GM19239 (cell line): Measurements from ENCODE around the gene CEMIP.

Source experiments
- DNase-seq: peaks from one replicate; pipeline ENCODE4 v3.0.0; 2011; ENCODE audit warnings: low spot score; ENCODE audit not compliant: insufficient read length
- FAIRE-seq: peaks from 2 replicates; lab custom pipeline; 2011; peaks lifted over from hg19 to GRCh38; lab: Jason Lieb, UNC

The CEMIP gene

GRCh38 chr15:80875568-80876347, 96.6 kb downstream of the CEMIP start:
- DNase-seq (no peak), FAIRE-seq (no peak)

DNA sequence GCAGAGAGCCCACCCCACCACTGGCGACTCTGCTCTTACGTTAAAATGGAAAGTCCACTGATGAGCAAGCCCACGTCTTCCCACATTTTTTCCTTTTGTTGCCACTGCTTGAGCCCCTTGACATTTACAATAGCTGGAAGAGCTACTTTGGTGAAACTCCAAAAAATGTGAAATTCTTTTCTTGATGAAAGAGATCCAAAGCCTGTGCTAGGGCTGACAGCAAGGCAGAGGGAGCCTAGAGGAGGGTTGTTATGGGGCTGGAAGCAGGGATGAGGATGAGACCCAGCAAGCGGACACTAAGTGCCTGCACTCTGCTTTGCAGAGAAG, 97.1 kb downstream of the CEMIP start:
- DNase-seq (no peak), FAIRE-seq (no peak)

DNA sequence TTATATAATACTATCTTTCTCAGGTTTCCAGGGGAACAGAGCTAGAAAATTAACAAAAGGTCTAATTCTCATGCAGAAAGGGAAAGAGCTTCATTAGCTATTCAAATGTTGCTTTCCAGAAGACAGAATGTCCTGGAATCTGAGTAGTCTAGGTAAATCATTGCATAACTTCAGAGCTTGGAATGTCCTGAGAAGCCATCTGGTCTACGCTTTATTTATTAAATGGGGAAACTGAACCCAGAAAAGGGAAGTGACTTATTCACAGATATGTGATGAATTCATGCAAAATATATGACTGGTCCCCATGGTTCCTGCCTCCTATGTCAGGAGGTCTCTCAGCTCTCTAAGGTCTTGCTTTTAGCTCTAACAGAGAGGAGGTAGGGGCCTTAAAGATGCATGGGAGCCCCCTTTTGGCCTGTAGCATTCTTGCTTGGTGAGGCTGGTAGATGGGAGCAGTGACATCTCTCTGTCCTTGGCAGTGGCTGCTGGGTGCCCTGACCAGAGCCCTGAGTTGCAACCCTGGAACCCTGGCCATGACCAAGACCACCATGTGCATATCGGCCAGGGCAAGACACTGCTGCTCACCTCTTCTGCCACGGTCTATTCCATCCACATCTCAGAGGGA, 99.2 kb downstream of the CEMIP start:
- DNase-seq (no peak), FAIRE-seq (no peak)

DNA sequence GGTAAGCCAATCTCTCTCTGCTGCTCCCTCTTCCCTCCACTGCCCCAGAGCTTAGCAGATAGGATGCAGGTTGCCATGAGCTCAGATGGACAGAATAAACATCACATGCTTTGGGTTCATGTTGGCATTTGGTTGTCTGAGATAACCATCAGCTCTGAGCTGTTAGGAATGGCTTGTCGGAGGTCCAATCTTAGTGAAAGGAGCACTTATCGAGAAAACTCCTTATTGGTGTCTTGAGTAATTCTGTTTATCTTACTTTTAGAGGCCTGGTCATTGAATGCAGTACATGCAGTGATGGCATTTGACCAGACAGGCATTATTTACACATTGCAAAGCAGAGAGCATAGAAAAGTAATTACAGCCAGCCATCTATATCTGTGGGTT, 99.7 kb downstream of the CEMIP start:
- DNase-seq: no peak
- no peak for FAIRE-seq

- FAIRE-seq: no peak
- no peak for DNase-seq
These were observed 100.9 kb downstream of the CEMIP start for GRCh38 chr15:80880086-80880485.

GRCh38 chr15:80883641-80884040, 104.5 kb downstream of the CEMIP start:
- DNase-seq: no peak
- FAIRE-seq: no peak

DNA sequence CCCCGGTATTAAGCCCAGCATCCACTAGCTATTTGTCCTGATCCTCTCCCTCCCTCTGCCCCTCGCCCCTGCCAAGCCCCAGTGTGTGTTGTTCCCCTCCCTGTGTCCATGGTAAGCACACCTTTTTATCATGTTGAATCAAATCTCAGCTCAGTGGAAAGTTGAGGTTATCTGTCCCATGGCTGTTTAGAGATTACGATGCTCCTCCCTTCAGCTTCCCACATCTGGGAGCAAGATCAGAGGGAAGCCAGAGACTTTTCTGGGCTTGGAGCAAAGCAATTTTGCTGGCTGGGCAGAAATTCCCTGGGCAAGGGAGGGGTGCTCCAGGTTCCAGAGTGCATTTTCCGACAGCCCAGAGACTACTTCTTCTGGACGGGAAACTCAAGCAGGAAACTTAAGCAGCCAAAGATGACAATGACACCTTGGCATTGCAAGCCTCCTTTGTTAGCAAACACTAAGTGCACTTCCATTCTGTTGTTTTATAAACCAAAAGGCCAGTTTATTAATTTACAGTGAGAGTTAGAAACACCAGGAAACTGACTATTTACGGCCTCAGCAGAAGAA, 105.9 kb downstream of the CEMIP start:
- DNase-seq (no peak), FAIRE-seq (no peak)

DNA sequence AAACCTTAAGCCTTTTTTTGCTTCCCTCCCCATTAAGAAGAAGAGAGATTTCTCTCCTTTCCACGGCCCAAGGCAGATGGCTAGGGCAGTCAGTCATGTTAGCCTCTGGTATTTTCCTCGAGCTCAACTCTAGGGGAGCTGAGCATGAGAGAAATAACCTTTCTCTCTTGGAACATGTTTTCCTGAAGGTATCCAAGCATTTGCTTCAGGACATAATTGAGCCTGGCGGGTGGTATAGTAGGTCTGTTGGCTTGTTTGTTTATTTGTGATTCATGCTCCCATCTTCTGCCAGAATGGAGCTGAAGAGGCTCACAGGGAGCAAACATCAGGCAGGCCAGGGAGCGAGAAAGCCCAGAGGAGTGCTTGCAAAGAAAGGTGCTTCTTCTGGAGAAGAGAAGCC, 108.0 kb downstream of the CEMIP start:
- DNase-seq (no peak), FAIRE-seq (no peak)

DNA sequence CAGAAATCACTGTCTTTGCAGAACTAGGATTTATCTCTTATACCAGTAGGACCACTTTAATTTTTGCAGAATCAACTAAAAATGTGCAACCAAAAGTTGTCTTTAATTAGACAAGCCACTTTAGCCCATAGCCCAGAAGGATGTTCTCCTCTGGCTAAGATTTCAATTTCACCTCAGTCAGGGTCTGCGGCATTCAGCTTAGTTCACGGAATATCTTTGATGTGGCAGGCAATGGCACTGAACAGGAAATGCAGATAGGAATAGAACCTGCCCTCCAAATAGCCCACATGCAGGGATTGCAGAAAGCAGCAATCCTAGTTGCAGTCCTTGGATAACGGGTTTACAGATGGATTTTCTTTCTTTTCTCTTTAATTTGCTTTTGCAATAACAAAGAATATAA, 109.7 kb downstream of the CEMIP start:
- no peak for FAIRE-seq

DNA sequence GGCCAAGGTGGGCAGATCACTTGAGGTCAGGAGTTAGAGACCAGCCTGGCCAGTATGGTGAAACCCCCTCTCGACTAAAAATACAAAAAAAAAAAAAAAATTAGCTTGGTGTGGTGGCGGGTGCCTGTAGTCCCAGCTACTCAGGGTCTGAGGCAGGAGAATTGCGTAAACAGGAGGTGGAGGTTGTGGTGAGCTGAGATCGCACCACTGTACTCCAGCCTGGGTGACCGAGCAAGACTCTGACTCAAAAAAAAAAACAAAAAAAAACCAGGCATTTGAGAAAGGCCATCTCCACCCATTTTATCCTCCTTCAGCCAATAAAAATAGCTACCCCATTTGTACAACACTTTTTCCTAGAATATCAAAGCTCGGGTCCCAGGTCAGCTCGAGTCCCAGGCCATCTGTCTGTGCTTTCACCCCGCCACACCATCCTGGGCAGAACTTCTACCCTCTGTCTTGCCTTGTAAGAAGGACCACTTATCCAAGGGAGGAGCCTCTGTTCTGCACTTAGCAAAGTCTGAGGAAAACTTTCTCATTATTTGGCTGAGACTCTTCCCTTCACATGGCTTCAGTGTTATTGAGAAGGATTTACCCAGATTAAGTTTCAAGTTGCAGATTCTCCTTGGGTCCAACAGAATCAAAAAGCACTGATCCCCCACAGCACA, 111.3 kb downstream of the CEMIP start:
- DNase-seq (no peak), FAIRE-seq (no peak)

More for the DNA sequence above, 109.7 kb downstream of the CEMIP start:
- no peak for DNase-seq

- DNase-seq (no peak), FAIRE-seq (no peak)
These were observed 111.8 kb downstream of the CEMIP start for GRCh38 chr15:80891006-80891405.

DNA sequence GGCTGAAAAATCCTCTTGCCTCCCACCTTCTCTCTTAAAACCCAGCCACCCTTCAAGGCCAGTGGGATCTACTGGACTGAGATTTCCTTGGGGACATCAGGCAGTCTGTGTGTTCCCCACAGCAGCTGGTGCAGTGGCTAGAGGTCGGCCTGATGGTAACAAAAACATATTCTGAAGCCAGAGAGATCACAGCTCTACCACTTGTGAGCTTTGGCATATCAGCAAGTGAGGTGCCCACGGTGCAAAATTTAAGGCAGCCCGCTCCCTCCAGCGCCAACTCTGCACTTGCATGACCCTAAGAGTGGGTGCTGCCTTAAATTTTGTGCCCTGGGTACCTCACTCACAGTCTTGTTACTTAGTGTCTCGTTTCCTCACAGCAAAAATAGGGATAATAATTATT, 113.2 kb downstream of the CEMIP start:
- FAIRE-seq (no peak), DNase-seq (no peak)

DNA sequence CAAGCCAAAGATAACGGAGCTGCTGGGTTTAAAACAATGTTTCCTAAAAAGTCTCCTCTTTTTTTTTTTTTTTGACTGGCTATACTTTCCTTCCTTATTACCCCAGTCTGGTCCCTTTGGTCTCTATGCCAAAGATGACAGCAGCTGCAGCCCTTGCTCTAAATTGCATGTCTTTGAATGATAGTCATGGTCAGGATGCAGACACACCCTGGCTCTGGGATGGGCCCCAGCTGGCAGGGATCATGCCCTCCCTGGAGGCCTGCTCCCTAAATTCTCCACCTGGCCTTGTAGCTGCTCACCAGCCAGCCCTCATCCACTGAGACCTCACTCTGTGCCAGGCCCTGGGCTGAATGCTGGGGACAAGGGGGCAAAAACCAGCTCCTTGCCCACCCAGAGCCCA, 114.6 kb downstream of the CEMIP start:
- FAIRE-seq: no peak
- no peak for DNase-seq

GRCh38 chr15:80895091-80895490, 115.9 kb downstream of the CEMIP start:
- DNase-seq (no peak), FAIRE-seq (no peak)

DNA sequence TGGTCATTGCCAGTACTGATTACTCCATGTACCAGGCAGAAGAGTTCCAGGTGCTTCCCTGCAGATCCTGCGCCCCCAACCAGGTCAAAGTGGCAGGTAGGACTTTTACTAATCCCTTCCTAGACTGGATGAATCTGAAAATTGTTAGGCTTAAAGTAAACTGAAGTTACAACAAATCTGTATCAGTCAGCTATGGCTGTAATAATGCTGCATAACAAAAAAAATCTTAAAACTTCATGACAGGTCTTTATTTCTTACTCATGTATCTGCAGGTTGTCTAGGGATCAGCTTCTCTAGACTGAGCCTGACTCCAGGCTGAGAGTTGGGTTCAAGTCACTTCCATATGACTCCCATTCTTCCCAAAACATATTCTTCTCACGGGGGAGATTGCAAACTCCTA, 116.8 kb downstream of the CEMIP start:
- FAIRE-seq (no peak), DNase-seq (no peak)

DNA sequence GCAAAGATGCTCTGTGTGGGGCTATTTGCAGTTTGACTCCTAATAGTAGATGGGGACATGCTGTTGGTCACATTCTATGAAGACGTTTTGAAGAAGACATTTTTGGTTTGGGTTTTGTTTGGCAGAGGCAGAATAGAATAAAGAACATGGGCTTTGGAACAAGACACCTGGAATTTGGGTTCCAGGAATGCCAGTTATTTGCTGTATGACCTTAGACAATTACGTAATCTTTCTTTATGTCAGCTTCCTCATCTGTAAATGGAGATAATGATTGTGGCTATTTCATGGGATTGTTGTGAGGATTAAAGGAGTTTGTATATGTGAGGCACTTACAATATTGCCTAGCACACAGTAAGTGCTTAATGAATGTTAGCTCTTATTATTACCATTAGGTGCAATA, 118.9 kb downstream of the CEMIP start:
- FAIRE-seq: no peak
- DNase-seq: no peak

GRCh38 chr15:80902298-80902801, 123.2 kb downstream of the CEMIP start:
- DNase-seq (no peak), FAIRE-seq (no peak)

DNA sequence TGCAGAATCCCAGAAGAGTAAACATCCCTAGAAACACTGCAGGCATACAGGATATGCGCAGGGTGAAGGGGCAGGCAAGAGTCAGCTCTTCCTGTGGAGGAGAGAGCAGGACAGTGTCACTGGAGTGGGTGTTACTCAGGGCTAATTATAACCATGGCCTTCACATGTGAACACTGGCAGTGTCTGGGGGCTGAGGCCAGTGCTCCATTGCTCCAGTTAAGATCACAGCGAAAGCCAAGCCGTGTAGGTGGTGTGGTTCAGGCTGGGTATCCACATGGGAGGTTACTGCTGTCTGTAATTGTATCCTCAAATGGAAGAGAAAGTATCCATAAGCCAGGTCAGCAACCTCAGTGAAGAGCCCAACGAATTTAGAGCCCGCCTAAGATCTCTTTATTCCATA, 125.8 kb downstream of the CEMIP start:
- DNase-seq (no peak), FAIRE-seq (no peak)

DNA sequence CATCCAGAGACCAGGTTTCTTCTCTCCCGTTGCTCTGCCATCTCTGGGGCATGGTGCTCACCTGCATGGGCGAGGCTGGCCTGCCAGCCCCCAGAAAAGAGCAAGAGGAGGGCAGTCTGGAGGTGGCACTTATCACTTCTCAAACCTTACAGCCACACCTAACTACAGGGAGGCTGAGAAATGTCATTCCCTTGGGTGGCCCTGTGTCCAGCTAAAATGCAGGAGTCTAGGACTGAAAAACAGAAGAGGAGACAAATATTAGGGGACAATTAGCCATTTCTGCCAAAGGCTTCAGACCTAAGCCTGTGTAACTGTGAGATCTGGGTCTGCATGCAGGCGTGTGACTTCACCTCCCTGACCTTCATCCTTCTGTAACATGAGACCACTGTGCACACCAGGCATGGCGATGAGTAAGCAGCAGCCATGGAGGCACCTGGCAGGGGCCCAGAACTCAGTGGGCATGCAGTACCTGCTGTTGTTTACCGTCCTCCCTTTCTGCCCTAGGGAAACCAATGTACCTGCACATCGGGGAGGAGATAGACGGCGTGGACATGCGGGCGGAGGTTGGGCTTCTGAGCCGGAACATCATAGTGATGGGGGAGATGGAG, 127.1 kb downstream of the CEMIP start:
- DNase-seq: no peak
- no peak for FAIRE-seq

- FAIRE-seq: no peak
- DNase-seq: no peak
These were observed 132.7 kb downstream of the CEMIP start for GRCh38 chr15:80911821-80912220.

DNA sequence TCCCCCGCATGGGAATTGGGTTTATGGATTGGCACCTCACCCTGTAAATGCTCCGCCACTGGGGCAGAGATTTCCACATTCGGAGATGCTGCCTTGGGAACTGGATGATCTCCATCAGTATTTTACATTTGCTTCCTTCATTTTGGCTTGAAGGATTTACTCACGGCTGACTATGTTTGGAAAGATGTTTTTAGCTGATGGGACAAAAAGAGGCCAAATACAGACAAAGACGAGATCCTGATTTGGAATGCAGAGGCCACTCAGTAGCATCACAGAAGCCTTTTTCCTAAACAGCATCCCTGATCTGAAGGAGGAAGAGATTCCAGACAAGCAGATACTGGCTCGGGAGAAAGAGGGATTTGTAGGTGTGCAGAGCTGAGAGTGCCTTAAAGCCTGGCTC, 133.5 kb downstream of the CEMIP start:
- FAIRE-seq: no peak
- no peak for DNase-seq
